Astrocyte (in vitro differentiated cells and primary cell): ENCODE results near the gene AMT. TPM values are rescaled to one million over a fixed set of nuclear protein-coding genes. Genes with fewer than 3 reads are reported as not detected.
A peak's percentile ranks its signal among the peaks of the same experiment; 100 is the strongest.

Experiments used
- DNase-seq: peaks from one replicate; pipeline ENCODE4 v3.0.0-alpha.2; 2010; ENCODE audit warnings: low read depth
- FAIRE-seq: peaks from 2 replicates; lab custom pipeline; 2011; peaks lifted over from hg19 to GRCh38; lab: Jason Lieb, UNC
- H2AFZ ChIP-seq: 2 replicates; pipeline ENCODE4 v1.6.0; 2012; ENCODE audit warnings: low read depth, low read length, inconsistent platforms
- H3K27ac ChIP-seq: 2 replicates; pipeline ENCODE4 v1.5.1; 2011; ENCODE audit warnings: low read depth, low read length, inconsistent platforms
- H3K27me3 ChIP-seq: 2 replicates; pipeline ENCODE4 v1.6.0; 2011; ENCODE audit warnings: low read length, inconsistent platforms; ENCODE audit not compliant: insufficient read depth
- H3K36me3 ChIP-seq: 2 replicates; pipeline ENCODE4 v1.5.1; 2011; ENCODE audit warnings: low read length, inconsistent platforms; ENCODE audit not compliant: insufficient read depth
- H3K4me1 ChIP-seq: 2 replicates; pipeline ENCODE4 v1.5.1; 2011; ENCODE audit warnings: low read length, inconsistent platforms; ENCODE audit not compliant: insufficient read depth
- H3K4me2 ChIP-seq: 2 replicates; pipeline ENCODE4 v1.6.0; 2012; ENCODE audit warnings: low read length, inconsistent platforms
- H3K4me3 ChIP-seq: 2 replicates; pipeline ENCODE4 v1.5.1; 2011; ENCODE audit warnings: low read depth, mild to moderate bottlenecking, low read length, inconsistent platforms; ENCODE audit not compliant: insufficient read depth
- H3K79me2 ChIP-seq: 2 replicates; pipeline ENCODE4 v1.6.0; 2012; ENCODE audit warnings: mild to moderate bottlenecking, low read length, inconsistent platforms; ENCODE audit not compliant: insufficient read depth
- H3K9ac ChIP-seq: 2 replicates; pipeline ENCODE4 v1.6.0; 2012; ENCODE audit warnings: mild to moderate bottlenecking, low read length, inconsistent platforms
- H3K9me3 ChIP-seq: 2 replicates; pipeline ENCODE4 v1.5.1; 2012; ENCODE audit warnings: low read depth, mild to moderate bottlenecking, low read length, inconsistent platforms; ENCODE audit not compliant: insufficient read depth
- H4K20me1 ChIP-seq: 2 replicates; pipeline ENCODE4 v1.6.0; 2012; ENCODE audit warnings: low read length, inconsistent platforms; ENCODE audit not compliant: insufficient read depth
- H3K27ac Mint-ChIP-seq: one replicate; pipeline ENCODE4 v1.8.0; 2021; ENCODE audit warnings: mild to moderate bottlenecking, mixed read lengths; ENCODE audit not compliant: unreplicated experiment
- H3K27me3 Mint-ChIP-seq: one replicate; pipeline ENCODE4 v1.8.0; 2021; ENCODE audit warnings: low read depth, mixed read lengths; ENCODE audit not compliant: unreplicated experiment
- H3K36me3 Mint-ChIP-seq: one replicate; pipeline ENCODE4 v1.8.0; 2021; ENCODE audit warnings: low read depth, mixed read lengths; ENCODE audit not compliant: unreplicated experiment
- H3K4me1 Mint-ChIP-seq: one replicate; pipeline ENCODE4 v1.8.0; 2021; ENCODE audit warnings: low read depth, mixed read lengths; ENCODE audit not compliant: unreplicated experiment
- H3K4me3 Mint-ChIP-seq: one replicate; pipeline ENCODE4 v1.8.0; 2021; ENCODE audit warnings: mild to moderate bottlenecking, moderate library complexity, mixed read lengths; ENCODE audit not compliant: unreplicated experiment
- H3K9me3 Mint-ChIP-seq: one replicate; pipeline ENCODE4 v1.8.0; 2021; ENCODE audit warnings: mild to moderate bottlenecking, mixed read lengths; ENCODE audit not compliant: unreplicated experiment
- EZH2 ChIP-seq: IDR thresholded peaks from 2 replicates; pipeline ENCODE4 v1.6.1; 2012; ENCODE audit warnings: mild to moderate bottlenecking, low read length, inconsistent platforms; ENCODE audit not compliant: insufficient read depth
- total RNA-seq: library from RNA; stranded (reverse); gene quantifications from 2 replicates; pipeline ENCODE4 v1.2.1, GENCODE V29; 2021
- TF ChIP-seq, protein P1 (sequence below): IDR thresholded peaks from 2 replicates; pipeline ENCODE4 v1.5.1; 2011; ENCODE audit warnings: low read depth, mild to moderate bottlenecking, inconsistent platforms, low read length, moderate library complexity; ENCODE audit not compliant: insufficient read depth

AMT gene
- total RNA-seq, 1 donor from 2014 or later: 5.2 TPM

DNA sequence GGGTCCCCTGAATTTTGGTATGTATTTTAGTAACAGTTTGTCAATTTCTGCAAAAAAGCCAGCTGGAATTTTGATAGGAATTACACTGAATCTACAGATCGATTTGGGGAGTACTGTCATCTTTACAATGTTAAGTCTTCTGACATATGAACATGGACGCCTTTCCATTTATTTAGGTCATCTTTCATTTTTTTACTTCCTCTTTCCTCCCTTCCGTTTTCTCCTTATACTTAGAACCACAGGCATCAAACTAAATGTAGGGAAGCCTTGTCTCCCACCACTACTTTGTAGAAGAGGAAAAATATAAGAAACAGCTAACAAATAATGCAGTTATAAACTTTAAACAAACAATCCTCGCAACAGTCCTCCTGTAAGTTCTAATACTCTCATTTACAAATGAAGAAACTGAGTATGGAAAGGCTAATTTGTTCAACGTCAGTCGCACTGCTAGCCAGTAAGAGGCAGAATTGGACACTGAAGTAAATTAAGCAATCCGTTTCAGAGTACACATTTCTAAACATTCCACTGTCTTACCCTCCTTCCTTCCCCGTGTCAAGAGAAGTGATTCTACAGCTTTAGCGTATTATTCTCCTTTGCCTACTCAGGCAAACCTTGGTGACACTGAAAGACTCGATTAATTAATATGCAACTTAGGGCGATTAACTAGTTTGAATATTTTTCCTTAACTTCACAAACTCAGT, 36.1 kb downstream of the AMT start:
- H3K27me3 Mint-ChIP-seq: no peaks in the 10 kb centered on the region
- peaks cover 20% of the 10 kb centered on the region for H3K4me1 Mint-ChIP-seq
- DNase-seq (no peak), FAIRE-seq (no peak)
- peaks cover 93% of the 10 kb centered on the region for H4K20me1 ChIP-seq
- no peak overlapping the region for H3K4me3 ChIP-seq
- peaks cover 98% of the 10 kb centered on the region for H3K79me2 ChIP-seq
- no peaks in the 10 kb centered on the region for H3K9me3 Mint-ChIP-seq
- H3K27ac ChIP-seq: no peak overlapping the region
- peaks cover 6% of the 10 kb centered on the region for H3K36me3 ChIP-seq
- no peak overlapping the region for H2AFZ ChIP-seq
- H3K4me3 Mint-ChIP-seq: peak overlapping the region; percentile 63
- H3K4me2 ChIP-seq: no peak overlapping the region
- H3K27me3 ChIP-seq: no peaks in the 10 kb centered on the region
- H3K4me1 ChIP-seq: peaks cover 11% of the 10 kb centered on the region
- TF ChIP-seq, protein P1, sequence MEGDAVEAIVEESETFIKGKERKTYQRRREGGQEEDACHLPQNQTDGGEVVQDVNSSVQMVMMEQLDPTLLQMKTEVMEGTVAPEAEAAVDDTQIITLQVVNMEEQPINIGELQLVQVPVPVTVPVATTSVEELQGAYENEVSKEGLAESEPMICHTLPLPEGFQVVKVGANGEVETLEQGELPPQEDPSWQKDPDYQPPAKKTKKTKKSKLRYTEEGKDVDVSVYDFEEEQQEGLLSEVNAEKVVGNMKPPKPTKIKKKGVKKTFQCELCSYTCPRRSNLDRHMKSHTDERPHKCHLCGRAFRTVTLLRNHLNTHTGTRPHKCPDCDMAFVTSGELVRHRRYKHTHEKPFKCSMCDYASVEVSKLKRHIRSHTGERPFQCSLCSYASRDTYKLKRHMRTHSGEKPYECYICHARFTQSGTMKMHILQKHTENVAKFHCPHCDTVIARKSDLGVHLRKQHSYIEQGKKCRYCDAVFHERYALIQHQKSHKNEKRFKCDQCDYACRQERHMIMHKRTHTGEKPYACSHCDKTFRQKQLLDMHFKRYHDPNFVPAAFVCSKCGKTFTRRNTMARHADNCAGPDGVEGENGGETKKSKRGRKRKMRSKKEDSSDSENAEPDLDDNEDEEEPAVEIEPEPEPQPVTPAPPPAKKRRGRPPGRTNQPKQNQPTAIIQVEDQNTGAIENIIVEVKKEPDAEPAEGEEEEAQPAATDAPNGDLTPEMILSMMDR: no peak
- no peak for TF ChIP-seq EZH2
- no peak overlapping the region for H3K27ac Mint-ChIP-seq
- H3K9me3 ChIP-seq: no peaks in the 10 kb centered on the region
- H3K36me3 Mint-ChIP-seq: peaks cover 12% of the 10 kb centered on the region
- no peak overlapping the region for H3K9ac ChIP-seq

GRCh38 chr3:49385617-49386016, 36.7 kb downstream of the AMT start:
- H3K4me1 ChIP-seq: peaks cover 11% of the 10 kb centered on the region
- peaks cover 12% of the 10 kb centered on the region for H3K36me3 Mint-ChIP-seq
- H3K27me3 Mint-ChIP-seq: no peaks in the 10 kb centered on the region
- H3K4me2 ChIP-seq: no peak overlapping the region
- peaks cover 9% of the 10 kb centered on the region for H3K36me3 ChIP-seq
- no peak overlapping the region for H3K27ac Mint-ChIP-seq
- H2AFZ ChIP-seq: no peak overlapping the region
- TF ChIP-seq, protein P1: no peak
- no peak for TF ChIP-seq EZH2
- DNase-seq (no peak), FAIRE-seq (no peak)
- no peaks in the 10 kb centered on the region for H3K27me3 ChIP-seq
- H3K9me3 Mint-ChIP-seq: no peaks in the 10 kb centered on the region
- H3K27ac ChIP-seq: no peak overlapping the region
- no peak overlapping the region for H3K4me3 Mint-ChIP-seq
- peaks cover 94% of the 10 kb centered on the region for H4K20me1 ChIP-seq
- no peak overlapping the region for H3K9ac ChIP-seq
- no peak overlapping the region for H3K4me3 ChIP-seq
- peaks cover 98% of the 10 kb centered on the region for H3K79me2 ChIP-seq
- peaks cover 19% of the 10 kb centered on the region for H3K4me1 Mint-ChIP-seq
- H3K9me3 ChIP-seq: no peaks in the 10 kb centered on the region

- H3K4me3 ChIP-seq: no peak overlapping the region
- Mint-ChIP-seq H3K27ac (no peak overlapping the region), H3K36me3 (peaks cover 9% of the 10 kb centered on the region), H3K27me3 (no peaks in the 10 kb centered on the region), H3K4me3 (no peak overlapping the region), H3K4me1 (peaks cover 18% of the 10 kb centered on the region), H3K9me3 (no peaks in the 10 kb centered on the region)
- H3K79me2 ChIP-seq: peaks cover 98% of the 10 kb centered on the region
- peaks cover 6% of the 10 kb centered on the region for H3K36me3 ChIP-seq
- H3K4me1 ChIP-seq: peaks cover 10% of the 10 kb centered on the region
- no peak for DNase-seq
- no peaks in the 10 kb centered on the region for H3K9me3 ChIP-seq
- peaks cover 92% of the 10 kb centered on the region for H4K20me1 ChIP-seq
- no peak for FAIRE-seq
- no peaks in the 10 kb centered on the region for H3K27me3 ChIP-seq
- no peak for TF ChIP-seq EZH2
- TF ChIP-seq, protein P1: no peak
- no peak overlapping the region for H2AFZ ChIP-seq
- H3K9ac ChIP-seq: no peak overlapping the region
- no peak overlapping the region for H3K27ac ChIP-seq
- no peak overlapping the region for H3K4me2 ChIP-seq
These were observed 38.9 kb downstream of the AMT start for GRCh38 chr3:49383387-49383786.
